Caco-2 (cell line): Measurements from ENCODE around the gene APH1B. TPM values are rescaled to one million over a fixed set of nuclear protein-coding genes. Genes with fewer than 3 reads are reported as not detected.

Experiments
- BruUV-seq: library from RNA; stranded (reverse); fragments of 400-500 nt; replicated peaks from 2 replicates; lab custom pipeline; 2021; lab: Mats Ljungman, UMichigan
- CTCF ChIA-PET: fragments of 300-600 bp; sonication (Branson Sonifier 250); formaldehyde crosslinking; loops from one replicate; lab custom pipeline; 2022; ENCODE audit warnings: antibody characterized with exemption; lab: Charles Lee
- POLR2A ChIA-PET: fragments of 300-600 bp; sonication (Branson Sonifier 250); formaldehyde crosslinking; loops from one replicate; lab custom pipeline; 2022; ENCODE audit warnings: antibody characterized with exemption; lab: Charles Lee
- DNase-seq, 2 experiments: peaks; one replicate each; pipeline versions ENCODE4 v3.0.0 to v3.0.0-alpha.2; 2020 to 2022
- H3K27me3 ChIP-seq: replicated peaks from 2 replicates; pipeline ENCODE4 v1.6.0; 2011; ENCODE audit warnings: low read length; ENCODE audit not compliant: control insufficient read depth, insufficient read depth
- H3K36me3 ChIP-seq: 2 replicates; pipeline ENCODE4 v1.5.1; 2011; ENCODE audit warnings: low read length; ENCODE audit not compliant: control insufficient read depth, insufficient read depth
- H3K4me1 ChIP-seq: fragments of 250-450 bp; sonication (Bioruptor Pico); 2 replicates; pipeline ENCODE4 v1.5.1; 2020; ENCODE audit warnings: mild to moderate bottlenecking
- H3K4me3 ChIP-seq: 2 replicates; pipeline ENCODE4 v1.5.1; 2011; ENCODE audit warnings: low read depth, mild to moderate bottlenecking, control low read depth, low read length
- H3K9me3 ChIP-seq: fragments of 250-450 bp; sonication (Bioruptor Pico); 2 replicates; pipeline ENCODE4 v1.5.1; 2020; ENCODE audit warnings: mild to moderate bottlenecking, moderate library complexity
- H3K27ac Mint-ChIP-seq: one replicate; pipeline ENCODE4 v1.8.0; 2022; ENCODE audit warnings: mixed read lengths; ENCODE audit not compliant: unreplicated experiment
- H3K27me3 Mint-ChIP-seq: one replicate; pipeline ENCODE4 v1.8.0; 2022; ENCODE audit warnings: mixed read lengths; ENCODE audit not compliant: insufficient read depth, unreplicated experiment
- H3K36me3 Mint-ChIP-seq: one replicate; pipeline ENCODE4 v1.8.0; 2022; ENCODE audit warnings: mild to moderate bottlenecking, mixed read lengths; ENCODE audit not compliant: insufficient read depth, unreplicated experiment
- H3K4me1 Mint-ChIP-seq: one replicate; pipeline ENCODE4 v1.8.0; 2022; ENCODE audit warnings: low read depth, mixed read lengths; ENCODE audit not compliant: unreplicated experiment
- H3K4me3 Mint-ChIP-seq: one replicate; pipeline ENCODE4 v1.8.0; 2022; ENCODE audit warnings: mild to moderate bottlenecking, moderate library complexity, mixed read lengths; ENCODE audit not compliant: unreplicated experiment
- H3K9me3 Mint-ChIP-seq: one replicate; pipeline ENCODE4 v1.8.0; 2022; ENCODE audit warnings: mixed read lengths; ENCODE audit not compliant: unreplicated experiment
- intact Hi-C: fragments of 100-400 bp; cut with micrococcal nuclease; formaldehyde crosslinking; loops from one replicate; pipeline ENCODE4 v1.10.0; 2022; ENCODE audit not compliant: unreplicated experiment
- total RNA-seq: library from RNA; stranded (reverse); gene quantifications from 2 replicates; pipeline ENCODE4 v1.2.3, GENCODE V29; 2022
- TF ChIP-seq, protein P1 (sequence below), 2 experiments: fragments of 200-600 bp in 1 of 2; IDR thresholded peaks; 1 replicate in 1 of 2; 2 replicates in 1 of 2; pipeline versions ENCODE4 v1.5.1 to v1.8.0; 2011 to 2022; ENCODE audit warnings: antibody characterized with exemption in 1 of 2, control low read depth in 1 of 2, inconsistent platforms in 1 of 2, low read depth in 1 of 2, low read length in 1 of 2, mild to moderate bottlenecking in 1 of 2, moderate library complexity in 1 of 2; ENCODE audit not compliant: insufficient read depth in 1 of 2, severe bottlenecking in 1 of 2, unreplicated experiment in 1 of 2

The APH1B gene
- total RNA-seq, 1 experiment from 2014 or later = 17.3 TPM

DNA sequence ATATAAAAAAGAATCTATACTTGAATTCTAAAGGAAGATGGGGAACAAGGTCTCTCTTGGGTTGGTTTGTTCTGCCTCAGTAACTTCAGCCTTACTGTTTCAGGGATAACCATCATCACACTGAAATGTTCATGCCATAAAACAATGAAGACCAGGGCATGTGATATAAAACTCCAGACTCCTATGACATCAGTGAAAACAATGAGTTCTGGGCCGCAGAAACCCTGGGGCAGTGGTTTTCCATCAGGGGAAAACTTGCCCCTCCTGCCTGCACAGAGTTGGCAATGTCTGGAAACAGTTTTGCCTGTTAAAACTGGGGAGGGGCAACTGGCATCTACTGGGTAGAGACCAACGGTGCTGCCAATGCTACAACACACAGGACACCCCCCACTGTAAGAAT, 57.4 kb downstream of the APH1B start:
- H3K27ac Mint-ChIP-seq = no peak overlapping the region
- TF ChIP-seq, protein P1, sequence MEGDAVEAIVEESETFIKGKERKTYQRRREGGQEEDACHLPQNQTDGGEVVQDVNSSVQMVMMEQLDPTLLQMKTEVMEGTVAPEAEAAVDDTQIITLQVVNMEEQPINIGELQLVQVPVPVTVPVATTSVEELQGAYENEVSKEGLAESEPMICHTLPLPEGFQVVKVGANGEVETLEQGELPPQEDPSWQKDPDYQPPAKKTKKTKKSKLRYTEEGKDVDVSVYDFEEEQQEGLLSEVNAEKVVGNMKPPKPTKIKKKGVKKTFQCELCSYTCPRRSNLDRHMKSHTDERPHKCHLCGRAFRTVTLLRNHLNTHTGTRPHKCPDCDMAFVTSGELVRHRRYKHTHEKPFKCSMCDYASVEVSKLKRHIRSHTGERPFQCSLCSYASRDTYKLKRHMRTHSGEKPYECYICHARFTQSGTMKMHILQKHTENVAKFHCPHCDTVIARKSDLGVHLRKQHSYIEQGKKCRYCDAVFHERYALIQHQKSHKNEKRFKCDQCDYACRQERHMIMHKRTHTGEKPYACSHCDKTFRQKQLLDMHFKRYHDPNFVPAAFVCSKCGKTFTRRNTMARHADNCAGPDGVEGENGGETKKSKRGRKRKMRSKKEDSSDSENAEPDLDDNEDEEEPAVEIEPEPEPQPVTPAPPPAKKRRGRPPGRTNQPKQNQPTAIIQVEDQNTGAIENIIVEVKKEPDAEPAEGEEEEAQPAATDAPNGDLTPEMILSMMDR (IDR thresholded peaks at IDR 0.05; ENCODE audit: insufficient read depth in 1 of 2, low read depth in 1 of 2, low read length in 1 of 2, severe bottlenecking in 1 of 2, unreplicated experiment in 1 of 2) = no peak
- no peak overlapping the region for H3K4me3 Mint-ChIP-seq
- H3K9me3 Mint-ChIP-seq = no peaks in the 10 kb centered on the region
- Histone ChIP-seq H3K4me3 (no peak overlapping the region), H3K4me1 (no peaks in the 10 kb centered on the region), H3K27me3 (no peaks in the 10 kb centered on the region), H3K9me3 (no peaks in the 10 kb centered on the region), H3K36me3 (no peaks in the 10 kb centered on the region)
- no peaks in the 10 kb centered on the region for H3K36me3 Mint-ChIP-seq
- intact Hi-C loops = no loop called here
- DNase-seq = no peak
- H3K27me3 Mint-ChIP-seq = no peaks in the 10 kb centered on the region
- POLR2A ChIA-PET = no interaction called here
- CTCF ChIA-PET = no interaction called here
- BruUV-seq = no TSS peak
- no peaks in the 10 kb centered on the region for H3K4me1 Mint-ChIP-seq

DNA sequence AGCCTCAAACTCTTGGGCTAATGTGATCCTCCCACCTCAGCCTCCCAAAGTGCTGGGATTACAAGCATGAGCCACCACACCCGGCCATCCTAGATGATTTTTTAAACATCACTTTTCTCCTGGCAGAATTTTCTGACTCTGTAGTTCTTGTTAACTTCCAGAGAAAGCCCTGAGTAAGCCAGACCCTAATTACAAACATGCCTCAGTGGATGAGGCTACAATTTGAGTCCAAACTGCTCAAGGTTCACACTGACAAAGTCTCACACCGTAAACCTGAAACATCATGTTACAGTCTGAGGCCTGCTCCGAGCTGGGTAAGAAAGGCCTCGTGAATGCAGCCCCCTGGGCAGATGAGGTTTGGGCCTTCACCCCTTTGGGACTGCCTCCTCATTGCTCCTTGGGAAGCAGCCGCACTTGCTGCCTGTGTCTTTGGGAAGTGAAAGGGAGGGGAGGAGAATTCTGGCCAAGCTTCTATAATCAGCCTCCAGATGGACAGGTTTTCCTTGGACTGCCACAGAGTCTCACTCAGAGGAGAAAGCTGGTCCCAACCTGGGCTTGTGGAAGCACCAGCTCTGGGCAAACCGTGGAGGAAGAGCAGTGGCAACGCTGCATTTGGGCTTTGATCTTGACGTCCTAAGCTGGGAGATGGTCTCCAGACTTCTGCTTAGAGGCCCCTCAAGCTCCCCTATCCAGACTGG, 58.3 kb downstream of the APH1B start:
- Mint-ChIP-seq H3K27me3 (no peaks in the 10 kb centered on the region), H3K36me3 (no peaks in the 10 kb centered on the region), H3K27ac (no peak overlapping the region), H3K4me3 (no peak overlapping the region), H3K9me3 (no peaks in the 10 kb centered on the region), H3K4me1 (no peaks in the 10 kb centered on the region)
- CTCF ChIA-PET = no interaction called here
- Histone ChIP-seq H3K27me3 (no peaks in the 10 kb centered on the region), H3K9me3 (no peaks in the 10 kb centered on the region), H3K4me3 (no peak overlapping the region), H3K4me1 (no peaks in the 10 kb centered on the region), H3K36me3 (no peaks in the 10 kb centered on the region)
- no peak for DNase-seq
- no TSS peak for BruUV-seq
- TF ChIP-seq, protein P1 (IDR thresholded peaks at IDR 0.05; ENCODE audit: insufficient read depth in 1 of 2, low read depth in 1 of 2, low read length in 1 of 2, severe bottlenecking in 1 of 2, unreplicated experiment in 1 of 2) = no peak
- intact Hi-C loops = no loop called here
- POLR2A ChIA-PET = no interaction called here

DNA sequence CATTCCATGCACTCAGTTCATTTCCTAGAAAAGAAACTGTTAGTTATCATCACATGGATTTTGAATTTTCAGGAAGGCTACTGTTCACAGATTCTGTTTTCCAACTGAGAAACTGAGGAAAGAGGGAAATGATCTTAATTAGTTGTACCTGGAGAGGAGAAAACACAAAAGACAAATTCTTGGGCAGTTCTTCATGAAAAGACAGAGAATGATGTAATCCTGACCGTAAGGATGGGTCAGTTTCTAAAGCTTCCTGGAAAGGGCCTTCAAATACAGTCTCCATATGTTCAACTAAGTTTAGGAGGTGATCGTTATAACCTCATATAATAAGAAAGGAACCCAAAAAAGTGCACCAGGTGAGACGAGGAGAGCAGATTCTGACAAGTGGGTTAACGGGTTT, 59.6 kb downstream of the APH1B start:
- intact Hi-C loops = no loop called here
- Histone ChIP-seq H3K4me3 (no peak overlapping the region), H3K27me3 (no peaks in the 10 kb centered on the region), H3K36me3 (no peaks in the 10 kb centered on the region), H3K9me3 (no peaks in the 10 kb centered on the region), H3K4me1 (no peaks in the 10 kb centered on the region)
- no peak for DNase-seq
- no peak overlapping the region for H3K27ac Mint-ChIP-seq
- no TSS peak for BruUV-seq
- no peaks in the 10 kb centered on the region for H3K9me3 Mint-ChIP-seq
- H3K27me3 Mint-ChIP-seq = no peaks in the 10 kb centered on the region
- TF ChIP-seq, protein P1 (IDR thresholded peaks at IDR 0.05; ENCODE audit: insufficient read depth in 1 of 2, low read depth in 1 of 2, low read length in 1 of 2, severe bottlenecking in 1 of 2, unreplicated experiment in 1 of 2) = no peak
- H3K4me3 Mint-ChIP-seq = no peak overlapping the region
- POLR2A ChIA-PET = no interaction called here
- no peaks in the 10 kb centered on the region for H3K36me3 Mint-ChIP-seq
- H3K4me1 Mint-ChIP-seq = no peaks in the 10 kb centered on the region
- CTCF ChIA-PET = no interaction called here
